Osteocyte (in vitro differentiated cells): ENCODE measurements around the gene KLLN. TPM values are rescaled to one million over a fixed set of nuclear protein-coding genes. Genes with fewer than 3 reads are reported as not detected.
"Not testable (repeated sequence)": the region's sequence is repeated elsewhere in the genome, so short reads cannot be mapped to it uniquely, and the experiment has no call there.

ENCODE experiments used
- DNase-seq: peaks from one replicate; pipeline ENCODE4 v3.0.0; 2021; ENCODE audit warnings: mixed read lengths; ENCODE audit not compliant: unreplicated experiment; ENCODE audit errors: extremely low spot score
- H3K27ac Mint-ChIP-seq: one replicate; pipeline ENCODE4 v1.8.0; 2021; ENCODE audit warnings: mild to moderate bottlenecking, mixed read lengths; ENCODE audit not compliant: unreplicated experiment
- H3K27me3 Mint-ChIP-seq: one replicate; pipeline ENCODE4 v1.8.0; 2021; ENCODE audit warnings: mixed read lengths; ENCODE audit not compliant: unreplicated experiment
- H3K36me3 Mint-ChIP-seq: one replicate; pipeline ENCODE4 v1.8.0; 2021; ENCODE audit warnings: mixed read lengths; ENCODE audit not compliant: unreplicated experiment
- H3K4me1 Mint-ChIP-seq: one replicate; pipeline ENCODE4 v1.8.0; 2021; ENCODE audit warnings: mixed read lengths; ENCODE audit not compliant: unreplicated experiment
- H3K4me3 Mint-ChIP-seq: one replicate; pipeline ENCODE4 v1.8.0; 2021; ENCODE audit warnings: mild to moderate bottlenecking, moderate library complexity, mixed read lengths; ENCODE audit not compliant: unreplicated experiment
- H3K9me3 Mint-ChIP-seq: one replicate; pipeline ENCODE4 v1.8.0; 2021; ENCODE audit warnings: mixed read lengths; ENCODE audit not compliant: unreplicated experiment
- total RNA-seq: library from RNA; stranded (reverse); gene quantifications from 2 replicates; pipeline ENCODE4 v1.2.1, GENCODE V29; 2021
- TF ChIP-seq, protein P1 (sequence below): fragments of 200-600 bp; sonication (generic); IDR thresholded peaks from 2 replicates; pipeline ENCODE4 v1.5.0; 2021; ENCODE audit warnings: antibody characterized with exemption, mild to moderate bottlenecking, moderate library complexity

The KLLN gene
- total RNA-seq, 1 donor from 2014 or later: 0.46 TPM

DNA sequence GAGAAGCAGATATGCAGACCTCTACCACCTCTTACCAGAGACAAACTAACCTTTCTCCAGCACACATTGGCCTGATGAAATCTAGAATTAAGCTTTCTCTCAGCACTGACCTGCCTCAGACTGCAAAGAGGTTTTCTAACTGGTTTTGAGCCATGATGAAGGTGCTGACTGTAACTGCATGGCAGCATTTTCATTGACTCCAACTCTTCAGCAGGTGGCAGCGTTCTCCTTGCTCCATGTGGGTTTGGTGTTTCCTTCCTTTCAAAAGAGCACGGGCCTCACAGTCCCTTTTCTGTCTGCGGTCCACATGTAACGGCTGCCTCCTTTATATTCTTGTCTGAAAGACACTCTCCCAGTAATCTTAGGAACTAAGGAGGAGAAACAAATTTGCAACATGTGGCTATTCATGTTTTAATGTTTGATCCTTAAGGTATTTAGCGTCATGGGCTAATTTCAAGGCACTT is 12.6 kb downstream of the KLLN start:
- TF ChIP-seq, protein P1, sequence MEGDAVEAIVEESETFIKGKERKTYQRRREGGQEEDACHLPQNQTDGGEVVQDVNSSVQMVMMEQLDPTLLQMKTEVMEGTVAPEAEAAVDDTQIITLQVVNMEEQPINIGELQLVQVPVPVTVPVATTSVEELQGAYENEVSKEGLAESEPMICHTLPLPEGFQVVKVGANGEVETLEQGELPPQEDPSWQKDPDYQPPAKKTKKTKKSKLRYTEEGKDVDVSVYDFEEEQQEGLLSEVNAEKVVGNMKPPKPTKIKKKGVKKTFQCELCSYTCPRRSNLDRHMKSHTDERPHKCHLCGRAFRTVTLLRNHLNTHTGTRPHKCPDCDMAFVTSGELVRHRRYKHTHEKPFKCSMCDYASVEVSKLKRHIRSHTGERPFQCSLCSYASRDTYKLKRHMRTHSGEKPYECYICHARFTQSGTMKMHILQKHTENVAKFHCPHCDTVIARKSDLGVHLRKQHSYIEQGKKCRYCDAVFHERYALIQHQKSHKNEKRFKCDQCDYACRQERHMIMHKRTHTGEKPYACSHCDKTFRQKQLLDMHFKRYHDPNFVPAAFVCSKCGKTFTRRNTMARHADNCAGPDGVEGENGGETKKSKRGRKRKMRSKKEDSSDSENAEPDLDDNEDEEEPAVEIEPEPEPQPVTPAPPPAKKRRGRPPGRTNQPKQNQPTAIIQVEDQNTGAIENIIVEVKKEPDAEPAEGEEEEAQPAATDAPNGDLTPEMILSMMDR: peak; percentile 75
- no peak overlapping the region for H3K4me3 Mint-ChIP-seq
- no peak overlapping the region for H3K27ac Mint-ChIP-seq
- H3K9me3 Mint-ChIP-seq: peaks cover 2% of the 10 kb centered on the region
- no peaks in the 10 kb centered on the region for H3K4me1 Mint-ChIP-seq
- no peaks in the 10 kb centered on the region for H3K27me3 Mint-ChIP-seq
- no peak for DNase-seq
- H3K36me3 Mint-ChIP-seq: no peaks in the 10 kb centered on the region

DNA sequence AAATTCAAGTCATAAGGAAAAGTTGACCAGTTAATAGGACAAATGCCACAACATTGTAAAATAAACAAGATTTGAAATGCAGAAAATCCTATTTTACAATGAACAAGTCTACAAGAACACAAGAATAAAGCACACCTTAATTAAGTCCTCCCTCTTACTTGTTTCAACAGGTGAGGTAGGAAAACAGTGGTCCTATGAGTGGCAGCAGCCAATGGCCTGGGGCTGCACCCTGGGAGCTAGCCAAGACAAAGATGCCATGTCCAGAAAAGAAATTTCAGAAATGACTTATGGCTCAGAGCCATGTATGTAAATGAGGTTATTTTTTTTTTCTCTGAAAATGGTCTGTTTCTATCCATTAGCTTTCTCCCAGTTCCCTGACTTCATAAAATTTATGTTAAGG is 14.3 kb downstream of the KLLN start:
- H3K27ac Mint-ChIP-seq: no peak overlapping the region
- no peak overlapping the region for H3K4me3 Mint-ChIP-seq
- no peak for DNase-seq
- TF ChIP-seq, protein P1: no peak
- H3K9me3 Mint-ChIP-seq: no peaks in the 10 kb centered on the region
- no peaks in the 10 kb centered on the region for H3K4me1 Mint-ChIP-seq
- no peaks in the 10 kb centered on the region for H3K36me3 Mint-ChIP-seq
- no peaks in the 10 kb centered on the region for H3K27me3 Mint-ChIP-seq

DNA sequence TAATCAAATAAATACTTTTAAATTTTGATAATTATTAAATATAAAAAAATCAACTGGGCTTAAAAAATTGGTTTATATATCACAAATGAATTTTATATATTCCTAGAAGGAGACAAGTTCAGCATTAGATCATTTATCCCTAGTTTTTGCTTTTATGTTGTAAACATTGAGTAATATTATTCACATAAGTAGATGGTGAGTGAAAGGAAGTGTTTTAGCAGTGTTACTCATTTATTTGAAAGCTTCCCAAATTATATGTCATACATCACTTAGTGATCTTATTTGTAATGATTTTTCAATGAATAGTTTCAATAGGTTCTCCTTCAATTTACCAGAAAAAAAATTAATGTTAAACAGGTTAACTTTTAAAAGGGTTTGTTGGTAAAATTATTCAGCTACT is 15.8 kb downstream of the KLLN start:
- Mint-ChIP-seq H3K4me3 (no peak overlapping the region), H3K36me3 (no peaks in the 10 kb centered on the region), H3K4me1 (peaks cover 5% of the 10 kb centered on the region), H3K9me3 (no peaks in the 10 kb centered on the region), H3K27ac (no peak overlapping the region), H3K27me3 (no peaks in the 10 kb centered on the region)
- no peak for DNase-seq
- TF ChIP-seq, protein P1: no peak

DNA sequence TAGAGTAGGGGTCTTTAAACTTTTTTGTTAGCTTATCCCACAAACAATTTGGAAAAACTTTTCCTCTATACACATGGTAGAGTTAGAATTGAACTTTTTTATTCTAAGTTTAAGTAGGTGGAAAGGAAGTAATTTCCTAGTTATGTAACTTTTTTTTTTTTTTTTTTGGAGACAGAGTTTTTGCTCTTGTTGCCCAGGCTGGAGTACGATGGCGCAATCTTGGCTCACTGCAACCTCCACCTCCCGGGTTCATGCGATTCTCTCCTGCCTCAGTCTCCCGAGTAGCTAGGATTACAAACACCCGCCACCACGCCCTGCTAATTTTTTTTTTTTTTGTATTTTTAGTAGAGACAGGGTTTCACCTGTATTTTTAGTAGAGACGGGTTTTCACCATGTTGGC is 16.6 kb downstream of the KLLN start:
- not testable (repeated sequence) for H3K27ac Mint-ChIP-seq, H3K27me3 Mint-ChIP-seq, H3K4me3 Mint-ChIP-seq, H3K36me3 Mint-ChIP-seq, DNase-seq, H3K4me1 Mint-ChIP-seq, H3K9me3 Mint-ChIP-seq

DNA sequence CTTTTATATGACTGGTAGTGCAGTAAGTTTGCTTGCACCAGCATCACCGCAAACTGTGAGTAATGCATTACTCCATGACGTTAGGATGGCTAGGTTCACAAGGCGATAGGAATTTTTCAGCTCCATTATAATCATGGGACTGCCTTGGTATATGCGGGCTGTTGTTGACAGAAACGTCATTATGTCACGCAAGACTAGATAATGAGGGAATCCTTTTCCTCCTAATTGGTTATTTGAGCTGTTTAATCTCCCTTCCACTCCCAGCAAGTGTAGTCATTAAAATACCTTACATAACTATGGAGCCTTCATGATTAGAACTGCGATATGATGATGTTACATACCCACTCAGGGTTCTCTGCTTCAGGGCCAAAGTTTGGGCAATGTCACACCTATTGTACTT is 17.3 kb downstream of the KLLN start:
- TF ChIP-seq, protein P1: no peak
- no peaks in the 10 kb centered on the region for H3K27me3 Mint-ChIP-seq
- DNase-seq: no peak
- peaks cover 5% of the 10 kb centered on the region for H3K4me1 Mint-ChIP-seq
- H3K27ac Mint-ChIP-seq: no peak overlapping the region
- H3K36me3 Mint-ChIP-seq: no peaks in the 10 kb centered on the region
- no peaks in the 10 kb centered on the region for H3K9me3 Mint-ChIP-seq
- no peak overlapping the region for H3K4me3 Mint-ChIP-seq

DNA sequence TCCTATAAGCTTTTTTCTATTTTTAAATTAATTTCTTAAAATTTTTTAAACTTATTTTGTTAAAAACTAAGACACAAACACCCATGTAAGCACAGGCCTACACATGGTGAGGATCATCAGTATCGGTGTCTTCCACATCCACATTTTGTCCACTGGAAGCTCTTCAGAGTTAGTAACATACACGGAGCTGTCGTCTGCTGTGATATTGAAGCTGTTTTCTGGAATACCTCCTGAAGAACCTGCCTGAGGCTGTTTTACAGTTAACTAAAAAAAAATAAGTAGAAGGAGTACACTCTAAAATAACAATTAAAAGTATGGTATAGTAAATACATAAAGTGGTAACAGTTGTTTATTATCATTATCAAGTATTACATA is 17.7 kb downstream of the KLLN start:
- no peak for DNase-seq
- no peak overlapping the region for H3K4me3 Mint-ChIP-seq
- no peak overlapping the region for H3K27ac Mint-ChIP-seq

More for the DNA sequence above, 17.7 kb downstream of the KLLN start:
- Mint-ChIP-seq H3K36me3 (no peaks in the 10 kb centered on the region), H3K27me3 (no peaks in the 10 kb centered on the region), H3K4me1 (peaks cover 5% of the 10 kb centered on the region), H3K9me3 (no peaks in the 10 kb centered on the region)
- TF ChIP-seq, protein P1: no peak
